T-helper 1 cell treated with Interleukin-12 subunit alpha and Interleukin-12 subunit beta and Interleukin-4 antibody, amounts not matched to agents 30 μg/mL and 1 μg/mL, for 36 hours (primary cell): ENCODE results near the gene SPATC1L.
"Not testable (repeated sequence)": the region's sequence is repeated elsewhere in the genome, so short reads cannot be mapped to it uniquely, and the experiment has no call there.

ENCODE experiments used
- H3K27ac Mint-ChIP-seq: one replicate; pipeline ENCODE4 v1.8.0; 2021; ENCODE audit warnings: mild to moderate bottlenecking, mixed read lengths
- H3K27me3 Mint-ChIP-seq: one replicate; pipeline ENCODE4 v1.8.0; 2021; ENCODE audit warnings: low read depth, mixed read lengths
- H3K36me3 Mint-ChIP-seq: one replicate; pipeline ENCODE4 v1.8.0; 2021; ENCODE audit warnings: low read depth, mixed read lengths
- H3K4me1 Mint-ChIP-seq: one replicate; pipeline ENCODE4 v1.8.0; 2021; ENCODE audit warnings: low read depth, mixed read lengths
- H3K4me3 Mint-ChIP-seq: one replicate; pipeline ENCODE4 v1.8.0; 2021; ENCODE audit warnings: mild to moderate bottlenecking, moderate library complexity, mixed read lengths
- H3K9me3 Mint-ChIP-seq: one replicate; pipeline ENCODE4 v1.8.0; 2021; ENCODE audit warnings: mixed read lengths

The SPATC1L gene

GRCh38 chr21:46150491-46151121 lies 33.7 kb downstream of the SPATC1L start:
- Mint-ChIP-seq H3K36me3 (no peaks in the 10 kb centered on the region), H3K4me1 (no peaks in the 10 kb centered on the region), H3K27me3 (no peaks in the 10 kb centered on the region), H3K9me3 (no peaks in the 10 kb centered on the region), H3K27ac (no peak overlapping the region), H3K4me3 (no peak overlapping the region)

- H3K27me3 Mint-ChIP-seq = no peaks in the 10 kb centered on the region
- H3K4me3 Mint-ChIP-seq = no peak overlapping the region
- H3K36me3 Mint-ChIP-seq = no peaks in the 10 kb centered on the region
- no peaks in the 10 kb centered on the region for H3K4me1 Mint-ChIP-seq
- H3K9me3 Mint-ChIP-seq = no peaks in the 10 kb centered on the region
- H3K27ac Mint-ChIP-seq = no peak overlapping the region
Observed at GRCh38 chr21:46150073-46150472, 34.2 kb downstream of the SPATC1L start.

GRCh38 chr21:46149205-46149901 lies 34.9 kb downstream of the SPATC1L start:
- no peaks in the 10 kb centered on the region for H3K36me3 Mint-ChIP-seq
- H3K4me1 Mint-ChIP-seq = peaks cover 3% of the 10 kb centered on the region
- H3K27ac Mint-ChIP-seq = no peak overlapping the region

GRCh38 chr21:46148106-46148505 lies 36.2 kb downstream of the SPATC1L start:
- no peaks in the 10 kb centered on the region for H3K9me3 Mint-ChIP-seq
- H3K4me1 Mint-ChIP-seq = peaks cover 8% of the 10 kb centered on the region
- H3K36me3 Mint-ChIP-seq = no peaks in the 10 kb centered on the region
- H3K27me3 Mint-ChIP-seq = no peaks in the 10 kb centered on the region
- no peak overlapping the region for H3K4me3 Mint-ChIP-seq
- H3K27ac Mint-ChIP-seq = no peak overlapping the region

More at GRCh38 chr21:46149205-46149901, 34.9 kb downstream of the SPATC1L start:
- Mint-ChIP-seq H3K4me3 (no peak overlapping the region), H3K9me3 (no peaks in the 10 kb centered on the region), H3K27me3 (no peaks in the 10 kb centered on the region)

- not testable (repeated sequence) for H3K36me3 Mint-ChIP-seq, H3K27ac Mint-ChIP-seq, H3K4me1 Mint-ChIP-seq, H3K9me3 Mint-ChIP-seq, H3K4me3 Mint-ChIP-seq, H3K27me3 Mint-ChIP-seq
Observed at GRCh38 chr21:46147429-46147828, 36.8 kb downstream of the SPATC1L start.

GRCh38 chr21:46146856-46147255 lies 37.4 kb downstream of the SPATC1L start:
- Mint-ChIP-seq H3K9me3 (no peaks in the 10 kb centered on the region), H3K27ac (no peak overlapping the region)

GRCh38 chr21:46145840-46146691 lies 38.2 kb downstream of the SPATC1L start:
- Mint-ChIP-seq H3K9me3 (no peaks in the 10 kb centered on the region), H3K27ac (no peak overlapping the region), H3K36me3 (no peaks in the 10 kb centered on the region), H3K4me3 (no peak overlapping the region), H3K4me1 (peaks cover 8% of the 10 kb centered on the region), H3K27me3 (no peaks in the 10 kb centered on the region)

More at GRCh38 chr21:46146856-46147255, 37.4 kb downstream of the SPATC1L start:
- no peak overlapping the region for H3K4me3 Mint-ChIP-seq
- no peaks in the 10 kb centered on the region for H3K27me3 Mint-ChIP-seq
- no peaks in the 10 kb centered on the region for H3K36me3 Mint-ChIP-seq
- peaks cover 8% of the 10 kb centered on the region for H3K4me1 Mint-ChIP-seq

GRCh38 chr21:46145159-46145839 lies 39.0 kb downstream of the SPATC1L start:
- H3K36me3 Mint-ChIP-seq = no peaks in the 10 kb centered on the region
- H3K4me3 Mint-ChIP-seq = no peak overlapping the region
- no peaks in the 10 kb centered on the region for H3K27me3 Mint-ChIP-seq
- H3K27ac Mint-ChIP-seq = no peak overlapping the region
- no peaks in the 10 kb centered on the region for H3K9me3 Mint-ChIP-seq
- peaks cover 8% of the 10 kb centered on the region for H3K4me1 Mint-ChIP-seq

GRCh38 chr21:46144464-46145070 lies 39.7 kb downstream of the SPATC1L start:
- H3K4me3 Mint-ChIP-seq = no peak overlapping the region
- peak overlapping the region; percentile 72 for H3K27ac Mint-ChIP-seq
- H3K9me3 Mint-ChIP-seq = no peaks in the 10 kb centered on the region
- peaks cover 8% of the 10 kb centered on the region for H3K4me1 Mint-ChIP-seq
- no peaks in the 10 kb centered on the region for H3K27me3 Mint-ChIP-seq
- no peaks in the 10 kb centered on the region for H3K36me3 Mint-ChIP-seq

- Mint-ChIP-seq H3K4me1 (peaks cover 8% of the 10 kb centered on the region), H3K36me3 (no peaks in the 10 kb centered on the region), H3K9me3 (no peaks in the 10 kb centered on the region), H3K27ac (no peak overlapping the region), H3K4me3 (no peak overlapping the region), H3K27me3 (no peaks in the 10 kb centered on the region)
Observed at GRCh38 chr21:46142582-46143473, 41.4 kb downstream of the SPATC1L start.

GRCh38 chr21:46141767-46142581 lies 42.3 kb downstream of the SPATC1L start:
- Mint-ChIP-seq H3K4me1 (peaks cover 8% of the 10 kb centered on the region), H3K27ac (no peak overlapping the region)

GRCh38 chr21:46140352-46141003 lies 43.8 kb downstream of the SPATC1L start:
- H3K9me3 Mint-ChIP-seq = not testable (repeated sequence)

More at GRCh38 chr21:46141767-46142581, 42.3 kb downstream of the SPATC1L start:
- no peaks in the 10 kb centered on the region for H3K9me3 Mint-ChIP-seq
- no peaks in the 10 kb centered on the region for H3K27me3 Mint-ChIP-seq
- H3K4me3 Mint-ChIP-seq = no peak overlapping the region
- H3K36me3 Mint-ChIP-seq = no peaks in the 10 kb centered on the region

More at GRCh38 chr21:46140352-46141003, 43.8 kb downstream of the SPATC1L start:
- not testable (repeated sequence) for H3K27me3 Mint-ChIP-seq, H3K27ac Mint-ChIP-seq, H3K4me3 Mint-ChIP-seq, H3K4me1 Mint-ChIP-seq, H3K36me3 Mint-ChIP-seq
